ENCODE data around the gene SYCP1. TPM values are rescaled to one million over a fixed set of nuclear protein-coding genes. Genes with fewer than 3 reads are reported as not detected.

Gene SYCP1
- total RNA-seq, 1 donor from 2014 or later: not detected

GRCh38 chr1:115041654-115042053 is 187.0 kb downstream of the SYCP1 start:
- intact Hi-C loops (cut with DNase I): no loop called here
- DNase-seq: no peak
- ATAC-seq (ENCODE audit: poor library complexity): no peak

Other genes with a start within 250 kb of the SYCP1 start
- 2.6 TPM for gene DENND2C, start 184.8 kb upstream of the SYCP1 start, total RNA-seq
- gene AMPD1, start 159.3 kb upstream of the SYCP1 start, total RNA-seq: not detected
- 5.9 TPM for gene NRAS, start 138.1 kb upstream of the SYCP1 start, total RNA-seq
- gene CSDE1, start 96.9 kb upstream of the SYCP1 start, total RNA-seq: 901 TPM
- gene SIKE1, start 74.2 kb upstream of the SYCP1 start, total RNA-seq: 26.5 TPM
- not detected for gene TSHB, start 175.0 kb downstream of the SYCP1 start, total RNA-seq
- gene TSPAN2, start 234.6 kb downstream of the SYCP1 start, total RNA-seq: 12.2 TPM

Data from Right ventricle myocardium superior (tissue), 1 donor.